Measurements from ENCODE around the gene KRTAP16-1.

KRTAP16-1 gene

GRCh38 chr17:41301204-41301790 is 7.8 kb downstream of the KRTAP16-1 start:
- no peak for TF ChIP-seq CTCF (IDR thresholded peaks at IDR 0.05; ENCODE audit: insufficient read depth, missing control alignments)
- DNase-seq (ENCODE audit: insufficient read length, low spot score) (no peak), FAIRE-seq (no peak)

- DNase-seq (ENCODE audit: insufficient read length, low spot score), result no peak
- no peak for FAIRE-seq
- no peak for TF ChIP-seq CTCF (IDR thresholded peaks at IDR 0.05; ENCODE audit: insufficient read depth, missing control alignments)
These were observed 10.5 kb downstream of the KRTAP16-1 start for GRCh38 chr17:41298458-41299135.

GRCh38 chr17:41296846-41297245 is 12.3 kb downstream of the KRTAP16-1 start:
- FAIRE-seq (no peak), DNase-seq (ENCODE audit: insufficient read length, low spot score) (no peak)
- TF ChIP-seq CTCF (IDR thresholded peaks at IDR 0.05; ENCODE audit: insufficient read depth, missing control alignments), result no peak

GRCh38 chr17:41294016-41294415 is 15.1 kb downstream of the KRTAP16-1 start:
- no peak for DNase-seq (ENCODE audit: insufficient read length, low spot score)
- TF ChIP-seq CTCF (IDR thresholded peaks at IDR 0.05; ENCODE audit: insufficient read depth, missing control alignments), result no peak
- no peak for FAIRE-seq

GRCh38 chr17:41287050-41287449 is 22.1 kb downstream of the KRTAP16-1 start:
- no peak for TF ChIP-seq CTCF (IDR thresholded peaks at IDR 0.05; ENCODE audit: insufficient read depth, missing control alignments)
- FAIRE-seq (no peak), DNase-seq (ENCODE audit: insufficient read length, low spot score) (no peak)

- TF ChIP-seq CTCF (IDR thresholded peaks at IDR 0.05; ENCODE audit: insufficient read depth, missing control alignments), result no peak
- FAIRE-seq (no peak), DNase-seq (ENCODE audit: insufficient read length, low spot score) (no peak)
These were observed 24.6 kb downstream of the KRTAP16-1 start for GRCh38 chr17:41284546-41284945.

GRCh38 chr17:41284043-41284442 is 25.1 kb downstream of the KRTAP16-1 start:
- FAIRE-seq (no peak), DNase-seq (ENCODE audit: insufficient read length, low spot score) (no peak)
- no peak for TF ChIP-seq CTCF (IDR thresholded peaks at IDR 0.05; ENCODE audit: insufficient read depth, missing control alignments)

Measured in D721Med (cell line).